GM21515 (cell line): ENCODE data around the gene KRTAP5-7.

ENCODE experiments used
- ATAC-seq: cut with Tn5 transposase; IDR thresholded peaks from one replicate; pipeline ENCODE4 v1.9.1; 2021; ENCODE audit not compliant: unreplicated experiment

The KRTAP5-7 gene

GRCh38 chr11:71495286-71496230, 31.5 kb upstream of the KRTAP5-7 start:
- ATAC-seq = no peak

GRCh38 chr11:71496421-71496820, 30.6 kb upstream of the KRTAP5-7 start:
- no peak for ATAC-seq

DNA sequence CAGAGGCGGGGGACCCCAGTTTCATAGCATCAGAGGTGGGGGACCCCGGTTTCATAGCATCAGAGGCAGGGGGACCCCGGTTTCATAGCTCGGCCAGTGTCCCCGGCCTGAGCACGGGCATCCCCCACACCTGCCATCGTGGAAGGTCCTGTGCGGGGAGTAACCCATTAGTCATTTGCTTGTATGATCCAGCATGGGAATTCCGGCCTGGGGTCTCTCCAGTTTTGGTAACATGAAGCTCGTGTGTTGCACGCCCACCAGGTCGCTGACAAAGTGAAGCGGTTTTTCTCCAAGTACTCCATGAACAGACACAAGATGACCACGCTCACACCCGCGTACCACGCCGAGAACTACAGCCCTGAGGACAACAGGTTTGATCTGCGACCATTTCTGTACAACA, 29.0 kb upstream of the KRTAP5-7 start:
- no peak for ATAC-seq

- no peak for ATAC-seq
These were observed 27.9 kb upstream of the KRTAP5-7 start for GRCh38 chr11:71499125-71499524.

DNA sequence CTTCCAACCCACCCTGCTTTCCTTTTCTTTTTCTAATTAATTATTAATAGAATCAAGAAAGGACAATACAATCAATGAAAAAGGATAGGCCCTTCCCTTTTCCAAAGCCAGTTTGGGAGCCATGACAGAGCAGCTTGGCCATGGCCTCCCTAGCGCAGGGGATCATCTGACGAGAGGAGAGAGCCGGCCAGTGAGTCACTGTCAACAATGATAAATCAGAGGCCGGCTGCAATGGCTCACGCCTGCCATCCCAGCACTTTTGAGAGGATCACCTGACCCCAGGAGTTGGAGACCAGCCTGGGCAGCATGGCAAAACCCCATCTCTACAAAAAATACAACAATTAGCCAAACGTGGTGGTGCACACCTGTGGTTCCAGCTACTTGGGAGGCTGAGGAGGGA, 27.5 kb upstream of the KRTAP5-7 start:
- ATAC-seq = no peak

DNA sequence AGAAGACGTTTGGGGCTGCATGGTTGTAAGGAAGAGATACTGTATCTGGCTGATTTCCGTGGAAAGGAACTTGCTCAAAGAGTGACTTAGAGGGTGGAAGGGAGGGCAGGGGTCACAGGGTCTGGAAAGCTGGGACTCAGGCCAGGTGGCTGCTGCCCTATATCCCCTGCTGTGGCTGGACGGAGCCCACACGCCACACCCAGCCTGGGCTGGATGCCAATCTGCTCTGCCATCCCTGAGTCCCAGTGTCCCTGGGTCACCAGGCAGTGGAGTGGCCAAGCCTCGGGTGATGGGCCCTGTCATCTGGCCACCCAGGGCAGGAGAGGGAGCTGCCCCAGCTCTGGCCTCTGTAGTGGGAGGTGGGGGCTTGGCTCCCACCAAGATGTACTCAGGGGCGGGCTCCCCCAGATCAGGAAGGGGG, 26.5 kb upstream of the KRTAP5-7 start:
- no peak for ATAC-seq

DNA sequence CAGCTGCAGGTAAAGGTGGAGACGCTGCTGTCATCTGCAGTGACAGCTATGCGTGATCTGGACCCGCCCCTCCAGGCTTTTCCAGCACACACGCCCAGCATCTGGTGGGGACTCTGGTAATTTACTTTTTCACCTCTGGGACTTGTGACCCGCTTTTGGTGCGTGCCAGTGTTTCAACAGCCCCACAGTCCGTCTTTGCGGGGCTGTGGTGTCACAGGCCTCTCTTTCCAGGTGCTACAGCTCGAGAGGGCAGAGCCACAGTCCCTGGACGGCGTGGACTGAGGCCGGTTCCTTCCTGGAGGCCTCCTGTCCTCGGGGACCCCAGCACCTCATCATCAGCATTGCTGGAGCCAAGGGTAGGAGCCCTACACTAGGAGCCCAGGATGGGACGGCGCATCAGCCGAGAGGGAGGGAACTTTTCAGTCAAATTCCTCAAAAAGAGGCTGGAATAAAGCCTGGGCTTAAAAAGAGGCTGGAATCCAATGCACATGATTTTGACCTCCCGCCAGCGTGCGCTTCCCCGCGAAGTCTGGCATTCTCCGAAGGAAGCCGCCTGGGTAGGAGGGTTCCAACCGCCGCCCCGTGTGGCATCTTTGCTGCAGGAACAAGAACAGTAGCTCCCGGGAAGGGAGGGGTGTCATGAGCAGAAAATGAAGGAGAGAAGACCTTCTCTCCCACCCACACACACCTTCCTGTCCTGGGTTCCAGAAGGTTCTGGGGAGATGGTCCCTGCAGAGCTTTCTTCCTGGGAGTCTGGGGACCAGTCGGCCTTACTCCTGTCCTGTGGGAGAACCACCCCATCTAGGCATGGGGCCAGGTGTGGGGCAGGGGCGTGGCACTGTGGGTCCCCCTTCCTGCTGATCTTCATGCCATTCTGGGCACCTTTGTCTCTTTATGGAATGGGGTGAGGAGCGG, 25.7 kb upstream of the KRTAP5-7 start:
- ATAC-seq = no peak

- no peak for ATAC-seq
These were observed 25.0 kb upstream of the KRTAP5-7 start for GRCh38 chr11:71502026-71502425.

- ATAC-seq = no peak
These were observed 24.1 kb upstream of the KRTAP5-7 start for GRCh38 chr11:71502871-71503435.

GRCh38 chr11:71504531-71504930, 22.5 kb upstream of the KRTAP5-7 start:
- no peak for ATAC-seq

GRCh38 chr11:71505001-71505400, 22.1 kb upstream of the KRTAP5-7 start:
- ATAC-seq = no peak

DNA sequence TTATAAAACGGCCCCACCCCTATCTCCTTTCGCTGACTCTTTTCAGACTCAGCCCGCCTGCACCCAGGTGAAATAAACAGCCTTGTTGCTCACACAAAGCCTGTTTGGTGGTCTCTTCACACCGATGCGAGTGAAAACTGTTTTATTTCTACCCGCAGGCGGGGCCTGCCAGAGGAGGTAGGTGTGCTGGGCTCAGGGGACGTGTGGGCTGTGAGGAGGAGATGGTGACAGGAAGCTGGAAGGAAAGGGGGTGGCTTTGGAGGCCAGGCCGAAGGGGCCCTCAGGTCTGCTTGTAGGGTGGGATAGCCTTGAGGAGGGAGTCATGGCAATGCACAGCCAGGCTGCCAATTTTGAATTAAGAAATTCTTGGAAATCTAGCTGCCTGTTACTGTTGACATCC, 21.3 kb upstream of the KRTAP5-7 start:
- ATAC-seq = no peak

DNA sequence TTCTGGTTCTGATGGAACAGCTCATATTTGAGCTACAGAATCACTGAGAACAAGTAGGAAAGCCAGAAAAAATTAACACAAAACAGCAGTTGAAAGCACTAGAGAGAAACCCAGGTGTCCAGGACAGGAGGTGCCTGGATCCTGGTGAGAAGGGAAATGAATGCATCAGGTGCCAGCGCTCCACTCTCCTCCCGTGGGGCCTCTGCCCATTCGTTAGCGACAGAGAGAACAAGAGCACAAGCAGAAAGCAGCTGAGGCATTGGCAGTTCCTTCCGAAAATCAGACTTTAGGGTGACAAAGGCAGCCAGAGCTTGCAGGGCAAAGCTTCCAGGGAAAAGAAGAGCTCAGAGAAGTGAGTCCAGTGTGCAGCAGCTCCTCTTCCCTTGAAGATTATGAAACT, 20.0 kb upstream of the KRTAP5-7 start:
- ATAC-seq = no peak

DNA sequence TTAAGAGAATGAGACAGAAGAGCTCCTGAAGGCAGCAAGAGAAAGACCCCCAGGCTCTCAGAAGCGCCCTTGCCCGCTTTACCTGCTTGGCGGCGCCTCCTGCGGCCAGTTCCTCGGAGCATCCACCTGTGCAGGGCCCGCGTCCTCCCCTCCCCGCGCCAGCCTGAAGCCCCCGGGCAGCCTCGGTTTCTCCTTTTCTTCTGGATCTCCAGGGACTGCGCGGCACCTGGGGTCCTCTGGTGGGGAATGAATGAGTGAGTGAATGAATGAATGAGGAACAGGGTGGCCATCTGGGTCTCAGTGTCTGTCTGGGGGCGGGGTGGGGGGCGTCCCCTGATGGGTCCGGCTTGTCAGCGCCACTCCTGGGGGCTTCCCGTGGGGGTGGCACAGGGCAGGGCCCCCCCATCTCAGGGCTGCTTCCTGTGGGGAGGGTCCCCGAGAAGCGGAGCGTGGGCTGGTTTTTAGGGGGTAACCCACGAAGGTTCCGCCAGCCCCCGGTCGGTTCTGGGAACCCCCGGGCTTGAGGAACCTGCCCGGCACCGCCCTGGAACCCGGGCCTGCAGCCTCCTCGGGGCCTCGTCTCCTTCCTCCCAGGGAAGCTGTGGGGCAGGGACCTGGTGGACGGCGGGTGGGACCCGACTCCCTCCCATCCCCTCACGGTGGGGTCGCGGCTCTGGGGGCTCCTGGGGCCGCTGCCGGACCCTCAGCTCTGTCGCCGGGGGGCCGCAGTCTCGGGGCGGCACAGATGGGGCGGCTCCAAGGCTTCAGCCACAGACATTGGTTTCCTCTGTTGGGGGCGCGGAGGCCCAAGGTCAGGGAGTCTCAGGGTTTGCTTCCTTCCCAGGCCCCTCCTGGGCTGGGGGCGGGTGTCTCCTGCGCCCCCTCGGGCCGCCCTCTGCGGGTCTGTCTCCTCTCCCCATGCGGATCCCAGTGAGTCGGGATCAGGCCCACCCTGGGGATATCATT, 8.3 kb upstream of the KRTAP5-7 start:
- ATAC-seq = no peak

DNA sequence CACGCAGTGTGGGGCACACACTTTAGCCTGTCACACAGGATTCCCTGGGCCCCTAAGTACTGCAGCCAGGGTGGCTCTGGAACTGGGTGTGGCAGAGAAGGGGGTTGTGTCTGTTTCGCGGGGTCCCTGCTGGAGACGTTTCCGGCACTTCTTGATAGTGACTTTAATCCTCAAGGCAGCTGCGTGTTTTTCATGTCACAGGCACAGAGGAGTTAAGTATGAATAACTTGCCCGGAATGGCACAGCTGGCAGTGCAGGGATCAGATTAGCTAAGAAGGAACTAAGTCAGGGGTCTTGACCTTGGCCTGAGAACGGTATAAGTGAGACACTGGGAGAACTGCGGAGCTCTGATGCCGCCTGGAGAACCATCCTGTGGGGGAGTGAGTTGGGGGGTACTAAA, 7.5 kb upstream of the KRTAP5-7 start:
- no peak for ATAC-seq

DNA sequence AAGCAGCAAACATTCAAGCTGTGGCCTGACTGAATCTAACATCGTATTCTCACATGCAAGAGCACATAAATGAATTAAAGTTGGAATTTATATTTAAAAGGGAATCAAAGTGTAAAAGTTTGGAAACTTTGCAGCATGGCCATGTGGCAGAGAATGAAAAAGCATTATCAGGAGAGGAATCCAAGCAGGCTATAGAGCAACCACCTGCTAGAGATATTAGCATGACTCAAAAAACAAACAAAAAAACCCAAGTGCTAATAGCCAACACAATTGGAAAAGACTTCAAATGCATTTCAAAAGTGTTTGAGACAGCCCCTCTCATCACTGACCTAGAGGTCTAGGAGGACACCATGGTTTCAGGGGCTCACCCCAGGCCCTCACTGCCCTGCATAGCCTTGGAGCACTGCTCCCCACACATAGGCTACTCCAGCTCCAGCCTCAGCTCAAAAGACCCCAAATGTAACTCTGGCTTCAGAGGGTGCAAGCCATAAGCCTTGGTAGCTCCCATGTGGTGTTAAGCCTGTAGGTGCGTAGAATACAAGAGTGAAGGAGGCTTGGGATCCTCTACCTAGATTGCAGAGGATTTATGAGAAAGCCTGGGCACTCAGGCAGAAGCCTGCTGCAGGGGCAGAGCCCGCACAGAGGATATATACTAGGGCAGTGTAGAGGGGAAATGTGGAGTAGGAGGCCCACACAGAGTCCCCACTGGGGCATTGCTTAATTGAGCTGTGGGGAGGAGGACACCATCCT, 1.7 kb upstream of the KRTAP5-7 start:
- no peak for ATAC-seq

DNA sequence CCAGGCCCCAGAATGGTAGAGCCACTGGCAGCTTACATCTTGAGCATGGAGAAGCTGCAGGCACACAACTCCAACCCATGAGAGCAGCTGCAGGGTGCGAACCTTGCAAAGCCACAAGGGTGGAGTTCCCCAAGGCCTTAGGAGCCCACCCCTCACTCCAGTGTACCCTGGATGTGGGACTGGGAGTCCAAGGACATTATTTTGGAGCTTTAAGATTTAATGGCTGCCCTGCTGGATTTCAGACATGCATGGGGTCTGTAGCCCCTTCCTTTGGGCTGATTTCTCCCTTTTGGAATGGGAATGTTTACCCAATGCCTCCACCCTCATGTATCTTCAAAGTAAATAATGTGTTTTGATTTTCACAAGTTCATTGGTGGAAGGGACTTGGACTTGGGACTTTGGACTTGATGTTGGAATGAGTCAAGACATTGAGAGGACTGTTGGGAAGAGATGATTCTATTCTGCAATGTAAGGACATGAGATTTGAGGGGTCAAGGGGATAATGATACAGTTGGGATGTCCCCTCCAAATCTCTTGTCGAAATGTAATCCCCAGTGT, 1.1 kb upstream of the KRTAP5-7 start:
- no peak for ATAC-seq

DNA sequence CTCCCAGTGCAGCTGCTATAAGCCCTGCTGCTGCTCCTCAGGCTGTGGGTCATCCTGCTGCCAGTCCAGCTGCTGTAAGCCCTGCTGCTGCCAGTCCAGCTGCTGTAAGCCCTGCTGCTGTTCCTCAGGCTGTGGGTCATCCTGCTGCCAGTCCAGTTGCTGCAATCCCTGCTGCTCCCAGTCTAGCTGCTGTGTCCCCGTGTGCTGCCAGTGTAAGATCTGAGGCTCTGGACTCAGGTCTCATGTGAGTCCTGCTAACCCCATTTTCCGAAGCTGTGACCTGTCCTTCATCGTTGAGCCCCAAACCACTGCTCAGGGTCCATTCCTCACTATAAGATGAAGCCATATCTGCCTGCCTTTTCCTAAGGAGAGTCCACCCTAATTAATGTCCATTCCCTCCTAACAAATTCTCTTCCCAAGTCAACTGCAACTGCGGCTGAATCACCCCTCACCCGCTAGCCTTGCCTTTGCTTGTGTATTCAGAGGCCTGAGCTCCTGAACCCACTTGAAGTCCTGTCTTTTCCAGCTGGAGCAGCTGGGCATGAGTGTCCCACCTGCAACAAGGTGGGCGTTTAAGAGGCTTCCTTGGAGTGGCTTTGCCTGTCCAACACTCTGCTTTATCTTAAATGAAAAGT, 626 bp downstream of the KRTAP5-7 start:
- no peak for ATAC-seq

GRCh38 chr11:71530602-71531001, 3.5 kb downstream of the KRTAP5-7 start:
- ATAC-seq = no peak
